K562 (cell line): ENCODE data around the gene SELENOI.

Source experiments
- CTCF ChIP-seq, 3 experiments: IDR thresholded peaks in 2 of 3; conservative IDR thresholded peaks in 1 of 3; 2 replicates each; pipeline ENCODE4 v1.5.1; 2011 to 2012; ENCODE audit warnings: low read length in 3 of 3, mild to moderate bottlenecking in 3 of 3, control low read depth in 2 of 3, improper control_type of control experiment in 1 of 3, inconsistent platforms in 1 of 3, low read depth in 1 of 3, mixed read lengths in 1 of 3, moderate library complexity in 1 of 3; ENCODE audit not compliant: insufficient read depth in 2 of 3
- RAD21 ChIP-seq, 2 experiments: fragments of 250-450 bp in 1 of 2; fragments of 450-650 bp in 1 of 2; sonication (Bioruptor Pico) in 1 of 2; formaldehyde crosslinking in 1 of 2; IDR thresholded peaks in 1 of 2; conservative IDR thresholded peaks in 1 of 2; 2 replicates each; pipeline versions ENCODE4 v1.4.0 to v1.8.0; 2020 to 2022; ENCODE audit warnings: mild to moderate bottlenecking in 2 of 2, moderate library complexity in 1 of 2
- RCOR1 ChIP-seq, 2 experiments: IDR thresholded peaks; 2 replicates each; pipeline ENCODE4 v1.6.1; 2012; ENCODE audit warnings: low read depth in 2 of 2, low read length in 2 of 2, borderline replicate concordance in 1 of 2, improper control_type of control experiment in 1 of 2
- TAF1 ChIP-seq: IDR thresholded peaks from 2 replicates; pipeline ENCODE4 v1.6.1; 2011; ENCODE audit warnings: mild to moderate bottlenecking, low read length, moderate library complexity; ENCODE audit not compliant: insufficient read depth, control insufficient read depth, severe bottlenecking; ENCODE audit errors: extremely low read depth

GRCh38 chr2:26330604-26331003 is 15.3 kb upstream of the SELENOI start:
- TF ChIP-seq CTCF (IDR thresholded peaks at IDR 0.05 in 2 of 3, conservative IDR thresholded peaks at IDR 0.05 in 1 of 3; ENCODE audit: insufficient read depth in 2 of 3, low read depth in 1 of 3, low read length in 3 of 3), result no peak
- TF ChIP-seq RAD21 (CRISPR knock-in tag; conservative IDR thresholded peaks at IDR 0.05 in 1 of 2, IDR thresholded peaks at IDR 0.05 in 1 of 2), result no peak
- no peak for TF ChIP-seq RCOR1 (IDR thresholded peaks at IDR 0.05; ENCODE audit: borderline replicate concordance in 1 of 2, low read depth in 2 of 2, low read length in 2 of 2)
- no peak for TF ChIP-seq TAF1
